NB4 (cell line): ENCODE data around the gene KRT3.

Experiments used
- CTCF ChIP-seq: IDR thresholded peaks from one replicate; pipeline ENCODE4 v1.5.1; 2012; ENCODE audit warnings: low read depth, low read length
- POLR2A ChIP-seq: IDR thresholded peaks from 2 replicates; pipeline ENCODE4 v1.6.1; 2011; ENCODE audit warnings: mild to moderate bottlenecking; ENCODE audit not compliant: insufficient read length; ENCODE audit errors: extremely low read depth
- TF ChIP-seq, protein P1 (sequence below): IDR thresholded peaks from 2 replicates; pipeline ENCODE4 v1.6.1; 2011; ENCODE audit warnings: low read depth, low read length

DNA sequence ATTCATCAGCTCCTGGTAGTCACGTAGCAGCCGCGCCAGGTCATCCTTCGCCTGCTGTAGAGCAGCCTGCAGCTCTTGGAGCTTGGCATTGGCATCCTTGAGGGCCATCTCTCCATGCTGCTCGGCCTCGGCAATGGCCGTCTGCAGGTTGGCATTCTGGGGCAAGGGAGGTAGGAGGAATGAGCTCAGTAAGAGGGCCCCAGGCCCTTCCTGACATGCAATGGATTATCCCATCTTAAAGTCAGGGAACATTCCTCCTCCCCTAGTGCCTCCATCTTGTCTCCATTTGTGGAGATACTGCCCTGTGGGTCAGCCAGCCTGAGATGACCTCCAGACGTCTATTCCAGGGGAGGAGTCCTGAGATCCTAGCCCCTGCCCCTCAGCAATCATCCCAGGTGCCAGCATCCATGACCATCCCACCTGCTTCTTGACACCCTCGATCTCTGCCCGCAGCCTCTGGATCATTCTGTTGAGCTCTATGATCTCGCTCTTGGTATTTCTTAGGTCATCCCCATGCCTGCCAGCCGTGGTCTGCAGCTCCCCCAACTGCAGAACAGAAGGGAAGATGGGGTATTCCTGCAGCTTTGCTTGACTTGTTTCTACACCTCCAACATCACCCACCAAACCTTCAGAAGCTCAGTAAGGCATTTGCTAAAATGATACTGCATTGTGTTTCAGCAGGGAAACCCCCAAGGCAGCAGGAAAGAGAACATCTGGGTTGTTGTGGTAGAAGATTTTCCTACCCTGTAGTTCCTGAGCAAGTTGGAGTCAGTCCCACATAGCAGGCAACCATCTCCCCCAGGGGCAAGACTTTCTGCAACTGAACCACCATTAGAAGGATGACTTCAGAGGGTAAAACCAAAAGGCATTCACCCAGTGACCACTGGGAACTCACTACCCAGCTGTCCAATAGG lies 4.4 kb downstream of the KRT3 start:
- no peak for TF ChIP-seq CTCF
- no peak for TF ChIP-seq POLR2A
- TF ChIP-seq, protein P1, sequence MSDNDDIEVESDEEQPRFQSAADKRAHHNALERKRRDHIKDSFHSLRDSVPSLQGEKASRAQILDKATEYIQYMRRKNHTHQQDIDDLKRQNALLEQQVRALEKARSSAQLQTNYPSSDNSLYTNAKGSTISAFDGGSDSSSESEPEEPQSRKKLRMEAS: no peak
